ENCODE measurements around the gene KDM2B. TPM values are rescaled to one million over a fixed set of nuclear protein-coding genes. Genes with fewer than 3 reads are reported as not detected.

Gene KDM2B
- polyA plus RNA-seq, 1 of the 3 experiments (the other 2 are of a cell fraction): 11.5 TPM

GRCh38 chr12:121531356-121531750, 49.5 kb downstream of the KDM2B start (continued):
- no peak for TF ChIP-seq IRF3 (IDR thresholded peaks at IDR 0.05; ENCODE audit: low read depth, low read length)
- no peak for TF ChIP-seq RAD21 (IDR thresholded peaks at IDR 0.05; ENCODE audit: low read length)
- no peak for TF ChIP-seq FOSL2 (IDR thresholded peaks at IDR 0.05; ENCODE audit: borderline replicate concordance, low read depth)
- TF ChIP-seq GABPA (IDR thresholded peaks at IDR 0.05; ENCODE audit: low read depth): no peak

- WGBS (ENCODE audit: low lambda C conversion rate): 64% methylated on average over 5 of the region's 6 CpGs
- TF ChIP-seq YY1 (IDR thresholded peaks at IDR 0.05; ENCODE audit: low read depth) (no peak), CTCF (IDR thresholded peaks at IDR 0.05) (no peak), POLR2AphosphoS5 (IDR thresholded peaks at IDR 0.05; ENCODE audit: low read depth, low read length) (no peak), ELF1 (IDR thresholded peaks at IDR 0.05) (no peak)
- Histone ChIP-seq H3K9ac (no peak overlapping the region), H3F3A (replicated peaks; ENCODE audit: insufficient read depth) (no peaks in the 10 kb centered on the region), H3K9me3 (no peaks in the 10 kb centered on the region), H3K4me3 (ENCODE audit: low read depth in 2 of 2, low read length in 1 of 2) (no peak overlapping the region), H3K9me2 (no peaks in the 10 kb centered on the region), H3K27ac (ENCODE audit: low read depth in 2 of 2, low read length in 1 of 2) (no peak overlapping the region), H3K4me2 (no peak overlapping the region), H2AFZ (ENCODE audit: low read depth) (no peak overlapping the region), H4K20me1 (ENCODE audit: insufficient read depth) (no peaks in the 10 kb centered on the region), H3K4me1 (ENCODE audit: control insufficient read depth in 1 of 2, insufficient read depth in 2 of 2, low read depth in 1 of 2, low read length in 1 of 2) (peaks cover 0 to 5% of the 10 kb centered on the region in 2 experiments; a peak in 2 of 4 replicates), H3K36me3 (replicated peaks in 1 of 2; ENCODE audit: control insufficient read depth in 1 of 2, insufficient read depth in 2 of 2, low read length in 1 of 2) (no peaks in the 10 kb centered on the region), H3K79me2 (ENCODE audit: insufficient read depth) (peaks cover 2% of the 10 kb centered on the region; the same call in 1 of the 2 replicates), H3K27me3 (ENCODE audit: insufficient read depth) (no peaks in the 10 kb centered on the region)
- POLR2A ChIA-PET: no interaction called here
- DNase-seq: no peak
- CTCF ChIA-PET: interaction anchor here (1.1 to 1.6 kb wide), 2 partner anchors 31 to 36 kb away, joined by 3 to 5 read pairs; no protein-coding TSS in a partner anchor
Measured at GRCh38 chr12:121530600-121531355, 50.0 kb downstream of the KDM2B start.

GRCh38 chr12:121529184-121529583, 51.6 kb downstream of the KDM2B start:
- no peaks in the 10 kb centered on the region for H3K9me2 ChIP-seq
- H3F3A ChIP-seq (replicated peaks; ENCODE audit: insufficient read depth): no peaks in the 10 kb centered on the region
- CTCF ChIA-PET: interaction anchor here (1.6 kb wide), 2 partner anchors 30 to 98 kb away, joined by 3 to 5 read pairs; no protein-coding TSS in a partner anchor
- POLR2A ChIA-PET: no interaction called here
- H3K9me3 ChIP-seq: no peaks in the 10 kb centered on the region
- H2AFZ ChIP-seq (ENCODE audit: low read depth): no peak overlapping the region
- H4K20me1 ChIP-seq (ENCODE audit: insufficient read depth): no peaks in the 10 kb centered on the region
- TF ChIP-seq FOXM1 (IDR thresholded peaks at IDR 0.05; ENCODE audit: low read depth) (no peak), MAX (IDR thresholded peaks at IDR 0.05; ENCODE audit: low read depth) (no peak), MXI1 (IDR thresholded peaks at IDR 0.05; ENCODE audit: low read depth, low read length) (no peak), TAF1 (IDR thresholded peaks at IDR 0.05; ENCODE audit: borderline replicate concordance, low read depth, low read length) (no peak), TCF12 (IDR thresholded peaks at IDR 0.05) (no peak), SMC3 (IDR thresholded peaks at IDR 0.05; ENCODE audit: low read depth, low read length) (no peak), SIN3A (IDR thresholded peaks at IDR 0.05; ENCODE audit: borderline replicate concordance, low read depth, low read length) (no peak), POLR2AphosphoS5 (IDR thresholded peaks at IDR 0.05; ENCODE audit: low read depth, low read length) (no peak), FOSL2 (IDR thresholded peaks at IDR 0.05; ENCODE audit: borderline replicate concordance, low read depth) (no peak), EZH2phosphoT487 (IDR thresholded peaks at IDR 0.05; ENCODE audit: borderline replicate concordance, low read depth) (no peak), MEF2A (IDR thresholded peaks at IDR 0.05; ENCODE audit: borderline replicate concordance, low read depth) (no peak), YY1 (IDR thresholded peaks at IDR 0.05; ENCODE audit: low read depth) (no peak), RCOR1 (IDR thresholded peaks at IDR 0.05; ENCODE audit: low read length) (no peak)
- DNase-seq: no peak
- H3K9ac ChIP-seq: no peak overlapping the region
- peaks cover 2% of the 10 kb centered on the region; the same call in 1 of the 2 replicates for H3K79me2 ChIP-seq (ENCODE audit: insufficient read depth)
- no peak overlapping the region for H3K27ac ChIP-seq (ENCODE audit: low read depth in 2 of 2, low read length in 1 of 2)
- H3K27me3 ChIP-seq (ENCODE audit: insufficient read depth): no peaks in the 10 kb centered on the region
- WGBS (ENCODE audit: low lambda C conversion rate): 87% methylated on average over 7 of the region's 7 CpGs
- H3K36me3 ChIP-seq (replicated peaks in 1 of 2; ENCODE audit: control insufficient read depth in 1 of 2, insufficient read depth in 2 of 2, low read length in 1 of 2): no peaks in the 10 kb centered on the region
- no peak overlapping the region for H3K4me3 ChIP-seq (ENCODE audit: low read depth in 2 of 2, low read length in 1 of 2)
- no peak overlapping the region for H3K4me2 ChIP-seq
- H3K4me1 ChIP-seq (ENCODE audit: control insufficient read depth in 1 of 2, insufficient read depth in 2 of 2, low read depth in 1 of 2, low read length in 1 of 2): peaks cover 4 to 5% of the 10 kb centered on the region in 2 experiments; a peak in 2 of 4 replicates

Data from SK-N-SH (cell line).